Fibroblast of lung (primary cell): ENCODE results near the gene GIGYF2. TPM values are rescaled to one million over a fixed set of nuclear protein-coding genes. Genes with fewer than 3 reads are reported as not detected.

ENCODE experiments used
- DNase-seq, 2 donors: peaks; one replicate each; pipeline versions ENCODE4 v3.0.0 to v3.0.0-alpha.2; 2010; ENCODE audit warnings: low read depth in 2 of 2
- H2AFZ ChIP-seq: 2 replicates; pipeline ENCODE4 v1.5.1; 2012; ENCODE audit warnings: low read length, control low read depth, inconsistent platforms
- H3K27ac ChIP-seq: 2 replicates; pipeline ENCODE4 v1.5.1; 2011; ENCODE audit warnings: low read length, control low read depth; ENCODE audit not compliant: insufficient read depth
- H3K27me3 ChIP-seq: 2 replicates; pipeline ENCODE4 v1.5.1; 2011; ENCODE audit warnings: mild to moderate bottlenecking, low read length; ENCODE audit not compliant: control insufficient read depth, insufficient read depth
- H3K36me3 ChIP-seq: 2 replicates; pipeline ENCODE4 v1.5.1; 2011; ENCODE audit warnings: low read length; ENCODE audit not compliant: control insufficient read depth, insufficient read depth
- H3K4me1 ChIP-seq: 2 replicates; pipeline ENCODE4 v1.5.1; 2011; ENCODE audit warnings: low read length; ENCODE audit not compliant: control insufficient read depth, insufficient read depth; ENCODE audit errors: extremely low read depth
- H3K4me2 ChIP-seq: 2 replicates; pipeline ENCODE4 v1.5.1; 2011; ENCODE audit warnings: low read length, control low read depth; ENCODE audit not compliant: insufficient read depth; ENCODE audit errors: extremely low read depth
- H3K4me3 ChIP-seq, 4 experiments: fragments of 200-600 bp in 1 of 4; sonication (generic) in 1 of 4; replicated peaks in 1 of 4; 2 replicates each; pipeline ENCODE4 v1.5.1; 2011 to 2016; ENCODE audit warnings: low read length in 4 of 4, low read depth in 3 of 4, mild to moderate bottlenecking in 3 of 4, control low read depth in 2 of 4, inconsistent platforms in 1 of 4, mixed read lengths in 1 of 4; ENCODE audit not compliant: insufficient read depth in 1 of 4; ENCODE audit errors: control extremely low read depth in 1 of 4
- H3K79me2 ChIP-seq: 2 replicates; pipeline ENCODE4 v1.5.1; 2012; ENCODE audit warnings: mild to moderate bottlenecking, low read length, inconsistent platforms; ENCODE audit not compliant: control insufficient read depth, insufficient read depth
- H3K9ac ChIP-seq: 2 replicates; pipeline ENCODE4 v1.5.1; 2011; ENCODE audit warnings: mild to moderate bottlenecking, low read length, control low read depth; ENCODE audit not compliant: insufficient read depth
- H3K9me3 ChIP-seq: 2 replicates; pipeline ENCODE4 v1.5.1; 2012; ENCODE audit warnings: low read depth, low read length; ENCODE audit not compliant: control insufficient read depth, insufficient read depth
- H4K20me1 ChIP-seq: 2 replicates; pipeline ENCODE4 v1.5.1; 2011; ENCODE audit warnings: low read length; ENCODE audit not compliant: control insufficient read depth, insufficient read depth; ENCODE audit errors: extremely low read depth
- CTCF ChIP-seq, 2 donors: IDR thresholded peaks in 1 of 2; conservative IDR thresholded peaks in 1 of 2; 1 replicate in 1 of 2; 2 replicates in 1 of 2; pipeline ENCODE4 v1.5.1; 2011 to 2012; ENCODE audit warnings: low read length in 2 of 2, control low read depth in 1 of 2, inconsistent platforms in 1 of 2, low read depth in 1 of 2, mild to moderate bottlenecking in 1 of 2
- EZH2 ChIP-seq: IDR thresholded peaks from 2 replicates; pipeline ENCODE4 v1.5.1; 2012; ENCODE audit warnings: low read length, control low read depth, mild to moderate bottlenecking; ENCODE audit errors: missing control alignments
- polyA plus RNA-seq, 2 donors: library from polyadenylated mRNA; depleted of rRNA in 1 of 2; stranded (reverse) in 1 of 2; unstranded in 1 of 2; fragments of >200 nt; gene quantifications; 2 replicates each; pipeline ENCODE4 v1.2.1, GENCODE V29; 2011 to 2012; ENCODE audit warnings: missing spikeins in 1 of 2
- total RNA-seq: library from RNA; depleted of rRNA; stranded (reverse); fragments of >200 nt; gene quantifications from 2 replicates; pipeline ENCODE4 v1.2.1, GENCODE V29; 2014

The GIGYF2 gene
- total and polyA plus RNA-seq, 2 donors (not counting 1 experiment from before 2014, with no cell fraction given): 31.1 to 64.7 TPM

GRCh38 chr2:232865165-232865564, 168.0 kb downstream of the GIGYF2 start:
- Histone ChIP-seq H4K20me1 (no peaks in the 10 kb centered on the region), H3K79me2 (no peaks in the 10 kb centered on the region), H3K9me3 (no peaks in the 10 kb centered on the region), H3K4me3 (no peak overlapping the region), H3K36me3 (no peaks in the 10 kb centered on the region), H3K4me2 (no peak overlapping the region), H2AFZ (no peak overlapping the region), H3K27ac (no peak overlapping the region), H3K9ac (no peak overlapping the region), H3K4me1 (no peaks in the 10 kb centered on the region), H3K27me3 (no peaks in the 10 kb centered on the region)
- DNase-seq: no peak
- TF ChIP-seq CTCF (conservative IDR thresholded peaks at IDR 0.05 in 1 of 2, IDR thresholded peaks at IDR 0.05 in 1 of 2; ENCODE audit: low read depth in 1 of 2, low read length in 2 of 2): no peak

GRCh38 chr2:232866104-232866503, 169.0 kb downstream of the GIGYF2 start:
- TF ChIP-seq EZH2 (no peak), CTCF (conservative IDR thresholded peaks at IDR 0.05 in 1 of 2, IDR thresholded peaks at IDR 0.05 in 1 of 2; ENCODE audit: low read depth in 1 of 2, low read length in 2 of 2) (no peak)
- Histone ChIP-seq H3K27ac (no peak overlapping the region), H4K20me1 (no peaks in the 10 kb centered on the region), H3K27me3 (no peaks in the 10 kb centered on the region), H2AFZ (no peak overlapping the region), H3K4me2 (no peak overlapping the region), H3K9ac (no peak overlapping the region), H3K4me3 (no peak overlapping the region), H3K79me2 (no peaks in the 10 kb centered on the region), H3K9me3 (no peaks in the 10 kb centered on the region), H3K36me3 (no peaks in the 10 kb centered on the region), H3K4me1 (no peaks in the 10 kb centered on the region)
- DNase-seq: no peak

GRCh38 chr2:232869138-232870017, 172.2 kb downstream of the GIGYF2 start:
- no peaks in the 10 kb centered on the region for H3K9me3 ChIP-seq
- TF ChIP-seq CTCF (conservative IDR thresholded peaks at IDR 0.05 in 1 of 2, IDR thresholded peaks at IDR 0.05 in 1 of 2; ENCODE audit: low read depth in 1 of 2, low read length in 2 of 2): no peak
- TF ChIP-seq EZH2: no peak

More at GRCh38 chr2:232869138-232870017, 172.2 kb downstream of the GIGYF2 start:
- H3K36me3 ChIP-seq: no peaks in the 10 kb centered on the region
- H3K4me1 ChIP-seq: no peaks in the 10 kb centered on the region
- no peak overlapping the region for H3K27ac ChIP-seq
- H3K4me3 ChIP-seq: no peak overlapping the region
- H3K9ac ChIP-seq: no peak overlapping the region
- H4K20me1 ChIP-seq: no peaks in the 10 kb centered on the region
- H3K79me2 ChIP-seq: no peaks in the 10 kb centered on the region
- no peak overlapping the region for H3K4me2 ChIP-seq
- H3K27me3 ChIP-seq: no peaks in the 10 kb centered on the region
- no peak overlapping the region for H2AFZ ChIP-seq
- DNase-seq: no peak
